HG03342 (cell line): ENCODE results near the gene OLFM1.

ENCODE experiments used
- ATAC-seq: cut with Tn5 transposase; IDR thresholded peaks from one replicate; pipeline ENCODE4 v1.9.1; 2021; ENCODE audit warnings: mild to moderate bottlenecking, moderate library complexity; ENCODE audit not compliant: unreplicated experiment

The OLFM1 gene

GRCh38 chr9:135088348-135088978 lies 995 bp downstream of the OLFM1 start:
- no peak for ATAC-seq

- ATAC-seq = no peak
Observed at GRCh38 chr9:135088979-135089847, 1.7 kb downstream of the OLFM1 start.

- no peak for ATAC-seq
Observed at GRCh38 chr9:135090081-135090480, 2.6 kb downstream of the OLFM1 start.

- ATAC-seq = no peak
Observed at GRCh38 chr9:135090547-135090946, 3.1 kb downstream of the OLFM1 start.

- ATAC-seq = no peak
Observed at GRCh38 chr9:135091545-135091944, 4.1 kb downstream of the OLFM1 start.

GRCh38 chr9:135093111-135093510 lies 5.6 kb downstream of the OLFM1 start:
- ATAC-seq = no peak

GRCh38 chr9:135093911-135094584 lies 6.6 kb downstream of the OLFM1 start:
- ATAC-seq = no peak

- ATAC-seq = no peak
Observed at GRCh38 chr9:135095470-135096407, 8.3 kb downstream of the OLFM1 start.

- no peak for ATAC-seq
Observed at GRCh38 chr9:135096408-135096895, 9.0 kb downstream of the OLFM1 start.

GRCh38 chr9:135098400-135099105 lies 11.1 kb downstream of the OLFM1 start:
- ATAC-seq = no peak

- no peak for ATAC-seq
Observed at GRCh38 chr9:135099574-135099973, 12.1 kb downstream of the OLFM1 start.

- ATAC-seq = no peak
Observed at GRCh38 chr9:135100241-135100681, 12.8 kb downstream of the OLFM1 start.

- ATAC-seq = no peak
Observed at GRCh38 chr9:135100725-135101410, 13.4 kb downstream of the OLFM1 start.

- no peak for ATAC-seq
Observed at GRCh38 chr9:135101486-135101885, 14.0 kb downstream of the OLFM1 start.

- no peak for ATAC-seq
Observed at GRCh38 chr9:135101926-135102325, 14.5 kb downstream of the OLFM1 start.

- ATAC-seq = no peak
Observed at GRCh38 chr9:135102331-135102730, 14.9 kb downstream of the OLFM1 start.

GRCh38 chr9:135103001-135103446 lies 15.6 kb downstream of the OLFM1 start:
- no peak for ATAC-seq

GRCh38 chr9:135103931-135104639 lies 16.6 kb downstream of the OLFM1 start:
- no peak for ATAC-seq
